ENCODE data around the gene TMEM175. TPM values are rescaled to one million over a fixed set of nuclear protein-coding genes. Genes with fewer than 3 reads are reported as not detected.

Gene TMEM175
- total and polyA plus RNA-seq, 2 of the 8 experiments (the other 6 are each of a cell fraction or from before 2014, with no cell fraction given): 4.9 to 20.7 TPM

GRCh38 chr4:921830-922331 lies 10.4 kb upstream of the TMEM175 start:
- CTCF ChIA-PET (ENCODE audit: partially characterized antibody): interaction anchor here (0.7 to 1.1 kb wide), 3 partner anchors 12 to 108 kb away, joined by 3 to 4 read pairs (median 3); no protein-coding TSS in a partner anchor
- TF ChIP-seq POLR2AphosphoS5 (IDR thresholded peaks at IDR 0.05; ENCODE audit: low read depth, low read length) (no peak), SRF (IDR thresholded peaks at IDR 0.05; ENCODE audit: low read depth, low read length) (no peak), TBP (IDR thresholded peaks at IDR 0.05; ENCODE audit: low read depth, low read length) (no peak), GABPA (IDR thresholded peaks at IDR 0.05; ENCODE audit: borderline replicate concordance, insufficient read depth, low read length) (no peak), EZH2 (IDR thresholded peaks at IDR 0.05; ENCODE audit: low read depth, low read length, severe bottlenecking) (no peak), MAFK (IDR thresholded peaks at IDR 0.05; ENCODE audit: low read depth, low read length) (no peak), NRF1 (IDR thresholded peaks at IDR 0.05; ENCODE audit: low read depth, low read length) (no peak), SAP30 (IDR thresholded peaks at IDR 0.05; ENCODE audit: insufficient read depth, insufficient replicate concordance, low read length) (no peak), SIRT6 (IDR thresholded peaks at IDR 0.05; ENCODE audit: low read length) (no peak), TEAD4 (IDR thresholded peaks at IDR 0.05; ENCODE audit: low read depth, low read length) (no peak), TCF12 (IDR thresholded peaks at IDR 0.05; ENCODE audit: low read depth, low read length) (no peak), RAD21 (IDR thresholded peaks at IDR 0.05 in 1 of 2, conservative IDR thresholded peaks at IDR 0.05 in 1 of 2; ENCODE audit: low read depth in 2 of 2, low read length in 2 of 2) (no peak), YY1 (IDR thresholded peaks at IDR 0.05; ENCODE audit: low read depth, low read length) (no peak), RNF2 (IDR thresholded peaks at IDR 0.05; ENCODE audit: borderline replicate concordance, low read depth, low read length, missing control alignments, poor library complexity, severe bottlenecking) (no peak)

More at GRCh38 chr4:921830-922331, 10.4 kb upstream of the TMEM175 start:
- no peak overlapping the region for H3K4me2 ChIP-seq (ENCODE audit: insufficient read depth in 1 of 2, low read depth in 2 of 2, low read length in 2 of 2)
- H2AFZ ChIP-seq (ENCODE audit: low read length): no peak overlapping the region
- no peak overlapping the region for H3K9ac ChIP-seq (replicated peaks in 1 of 4; ENCODE audit: extremely low read depth in 1 of 4, low read depth in 3 of 4, low read length in 3 of 4)
- H3K56ac ChIP-seq (replicated peaks; ENCODE audit: insufficient read length, low read depth, low read length): no peak overlapping the region
- no peaks in the 10 kb centered on the region for H3K36me3 ChIP-seq (ENCODE audit: control insufficient read depth in 2 of 4, insufficient read depth in 4 of 4, low read length in 3 of 4)
- H2BK12ac ChIP-seq (ENCODE audit: low read depth, low read length): no peak overlapping the region
- H3K23ac ChIP-seq (ENCODE audit: insufficient read length): no peak overlapping the region
- no peak overlapping the region for H3K4ac ChIP-seq (replicated peaks; ENCODE audit: insufficient read length, low read depth, low read length)
- 94% methylated on average over 17 of the region's 17 CpGs; no CpG with 5 or more reads in 1 of the 2 experiments for WGBS, 2 experiments (ENCODE audit: extremely low coverage in 1 of 2, insufficient coverage in 1 of 2, insufficient read length in 1 of 2, insufficient replicate concordance in 2 of 2, low coverage in 1 of 2, low lambda C conversion rate in 2 of 2, missing lambda C conversion rate in 1 of 2)
- H3K27me3 ChIP-seq (replicated peaks in 1 of 4; ENCODE audit: control insufficient read depth in 3 of 4, extremely low read depth in 1 of 4, insufficient read depth in 3 of 4, low read length in 3 of 4): no peaks in the 10 kb centered on the region
- H2BK20ac ChIP-seq (ENCODE audit: low read length): no peak overlapping the region
- peaks cover 15 to 85% of the 10 kb centered on the region in 2 experiments; a peak in 3 of 4 replicates for H3K79me2 ChIP-seq (ENCODE audit: control insufficient read depth in 1 of 2, insufficient read depth in 2 of 2, low read length in 2 of 2)
- no peaks in the 10 kb centered on the region for H3K23me2 ChIP-seq (ENCODE audit: low read depth, low read length)
- FAIRE-seq (no peak), DNase-seq (ENCODE audit: low read depth in 1 of 2, low spot score in 2 of 2) (no peak)
- H3K27ac ChIP-seq (ENCODE audit: low read depth, low read length): no peak overlapping the region
- H3K4me1 ChIP-seq (replicated peaks in 1 of 4; ENCODE audit: control insufficient read depth in 3 of 4, insufficient read depth in 4 of 4, low read length in 3 of 4): no peaks in the 10 kb centered on the region; a peak in 1 of 7 replicates
- H2BK15ac ChIP-seq (ENCODE audit: low read length): no peak overlapping the region
- H4K8ac ChIP-seq (ENCODE audit: extremely low read depth, insufficient read depth, low read length): peak overlapping the region; percentile 75; the same call in 1 of the 2 replicates
- no peaks in the 10 kb centered on the region for H3K9me3 ChIP-seq (ENCODE audit: insufficient read depth in 2 of 2, low read depth in 1 of 2, low read length in 1 of 2)
- POLR2A ChIA-PET (ENCODE audit: partially characterized antibody): interaction anchor here (0.6 kb wide), 1 partner anchor 8 kb away, joined by 3 read pairs; no protein-coding TSS in a partner anchor
- no peak overlapping the region for H2AK5ac ChIP-seq (ENCODE audit: low read depth, low read length)
- H4K91ac ChIP-seq (replicated peaks; ENCODE audit: insufficient read length, low read length): no peak overlapping the region
- H3K14ac ChIP-seq (ENCODE audit: insufficient read length): no peak overlapping the region
- no peak overlapping the region for H3K18ac ChIP-seq (ENCODE audit: extremely low read depth, low read length)
- H4K5ac ChIP-seq (ENCODE audit: insufficient read length, low read depth, low read length): no peak overlapping the region
- peaks cover 10 to 21% of the 10 kb centered on the region in 2 experiments for H4K20me1 ChIP-seq (replicated peaks in 1 of 2; ENCODE audit: control insufficient read depth in 1 of 2, insufficient read depth in 2 of 2, low read length in 2 of 2)
- no peak overlapping the region for H3K4me3 ChIP-seq (ENCODE audit: extremely low read depth in 1 of 4, insufficient read depth in 2 of 4, low read depth in 3 of 4, low read length in 4 of 4)
- no peak overlapping the region for H2BK5ac ChIP-seq (ENCODE audit: low read depth, low read length)
- H3K79me1 ChIP-seq (ENCODE audit: low read depth, low read length): peaks cover 19% of the 10 kb centered on the region
- H2BK120ac ChIP-seq (replicated peaks; ENCODE audit: low read depth, low read length): no peak overlapping the region
